ENCODE results near the gene ARFGEF3. TPM values are rescaled to one million over a fixed set of nuclear protein-coding genes. Genes with fewer than 3 reads are reported as not detected.
A peak's percentile ranks its signal among the peaks of the same experiment; 100 is the strongest.

Gene ARFGEF3
- total RNA-seq, 1 experiment from 2014 or later: 20.1 TPM

GRCh38 chr6:138347864-138348263 is 186.1 kb downstream of the ARFGEF3 start:
- peaks cover 41% of the 10 kb centered on the region for H3K4me1 Mint-ChIP-seq
- CTCF ChIA-PET: interaction anchor here (0.8 kb wide), 1 partner anchor 71 kb away, joined by 3 read pairs; no protein-coding TSS in a partner anchor
- H3K36me3 Mint-ChIP-seq: no peaks in the 10 kb centered on the region
- H3K27ac Mint-ChIP-seq: peak overlapping the region; percentile 57; the same call in 1 of the 2 replicates
- H3K4me3 Mint-ChIP-seq: no peak overlapping the region
- ATAC-seq (peak; percentile 85), DNase-seq (ENCODE audit: low spot score) (no peak)
- POLR2A ChIA-PET: no interaction called here
- TF ChIP-seq ZNF317 (CRISPR knock-in tag; IDR thresholded peaks at IDR 0.05; ENCODE audit: borderline replicate concordance, low read depth): no peak
- no peak for TF ChIP-seq ZBTB21 (CRISPR knock-in tag; IDR thresholded peaks at IDR 0.05; ENCODE audit: borderline replicate concordance)
- TF ChIP-seq ZNF423 (CRISPR knock-in tag; IDR thresholded peaks at IDR 0.05): no peak
- TF ChIP-seq STAT6 (CRISPR knock-in tag; conservative IDR thresholded peaks at IDR 0.05; ENCODE audit: low read depth): no peak
- no peak for TF ChIP-seq NFATC4 (CRISPR knock-in tag; IDR thresholded peaks at IDR 0.05)
- TF ChIP-seq, protein P1, sequence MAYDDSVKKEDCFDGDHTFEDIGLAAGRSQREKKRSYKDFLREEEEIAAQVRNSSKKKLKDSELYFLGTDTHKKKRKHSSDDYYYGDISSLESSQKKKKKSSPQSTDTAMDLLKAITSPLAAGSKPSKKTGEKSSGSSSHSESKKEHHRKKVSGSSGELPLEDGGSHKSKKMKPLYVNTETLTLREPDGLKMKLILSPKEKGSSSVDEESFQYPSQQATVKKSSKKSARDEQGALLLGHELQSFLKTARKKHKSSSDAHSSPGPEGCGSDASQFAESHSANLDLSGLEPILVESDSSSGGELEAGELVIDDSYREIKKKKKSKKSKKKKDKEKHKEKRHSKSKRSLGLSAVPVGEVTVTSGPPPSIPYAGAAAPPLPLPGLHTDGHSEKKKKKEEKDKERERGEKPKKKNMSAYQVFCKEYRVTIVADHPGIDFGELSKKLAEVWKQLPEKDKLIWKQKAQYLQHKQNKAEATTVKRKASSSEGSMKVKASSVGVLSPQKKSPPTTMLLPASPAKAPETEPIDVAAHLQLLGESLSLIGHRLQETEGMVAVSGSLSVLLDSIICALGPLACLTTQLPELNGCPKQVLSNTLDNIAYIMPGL (CRISPR knock-in tag; IDR thresholded peaks at IDR 0.05): no peak
- TF ChIP-seq, protein P2, sequence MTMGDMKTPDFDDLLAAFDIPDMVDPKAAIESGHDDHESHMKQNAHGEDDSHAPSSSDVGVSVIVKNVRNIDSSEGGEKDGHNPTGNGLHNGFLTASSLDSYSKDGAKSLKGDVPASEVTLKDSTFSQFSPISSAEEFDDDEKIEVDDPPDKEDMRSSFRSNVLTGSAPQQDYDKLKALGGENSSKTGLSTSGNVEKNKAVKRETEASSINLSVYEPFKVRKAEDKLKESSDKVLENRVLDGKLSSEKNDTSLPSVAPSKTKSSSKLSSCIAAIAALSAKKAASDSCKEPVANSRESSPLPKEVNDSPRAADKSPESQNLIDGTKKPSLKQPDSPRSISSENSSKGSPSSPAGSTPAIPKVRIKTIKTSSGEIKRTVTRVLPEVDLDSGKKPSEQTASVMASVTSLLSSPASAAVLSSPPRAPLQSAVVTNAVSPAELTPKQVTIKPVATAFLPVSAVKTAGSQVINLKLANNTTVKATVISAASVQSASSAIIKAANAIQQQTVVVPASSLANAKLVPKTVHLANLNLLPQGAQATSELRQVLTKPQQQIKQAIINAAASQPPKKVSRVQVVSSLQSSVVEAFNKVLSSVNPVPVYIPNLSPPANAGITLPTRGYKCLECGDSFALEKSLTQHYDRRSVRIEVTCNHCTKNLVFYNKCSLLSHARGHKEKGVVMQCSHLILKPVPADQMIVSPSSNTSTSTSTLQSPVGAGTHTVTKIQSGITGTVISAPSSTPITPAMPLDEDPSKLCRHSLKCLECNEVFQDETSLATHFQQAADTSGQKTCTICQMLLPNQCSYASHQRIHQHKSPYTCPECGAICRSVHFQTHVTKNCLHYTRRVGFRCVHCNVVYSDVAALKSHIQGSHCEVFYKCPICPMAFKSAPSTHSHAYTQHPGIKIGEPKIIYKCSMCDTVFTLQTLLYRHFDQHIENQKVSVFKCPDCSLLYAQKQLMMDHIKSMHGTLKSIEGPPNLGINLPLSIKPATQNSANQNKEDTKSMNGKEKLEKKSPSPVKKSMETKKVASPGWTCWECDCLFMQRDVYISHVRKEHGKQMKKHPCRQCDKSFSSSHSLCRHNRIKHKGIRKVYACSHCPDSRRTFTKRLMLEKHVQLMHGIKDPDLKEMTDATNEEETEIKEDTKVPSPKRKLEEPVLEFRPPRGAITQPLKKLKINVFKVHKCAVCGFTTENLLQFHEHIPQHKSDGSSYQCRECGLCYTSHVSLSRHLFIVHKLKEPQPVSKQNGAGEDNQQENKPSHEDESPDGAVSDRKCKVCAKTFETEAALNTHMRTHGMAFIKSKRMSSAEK (CRISPR knock-in tag; IDR thresholded peaks at IDR 0.05; ENCODE audit: borderline replicate concordance): no peak
- no peak for TF ChIP-seq KAT7 (CRISPR knock-in tag; IDR thresholded peaks at IDR 0.05; ENCODE audit: borderline replicate concordance)
- TF ChIP-seq E2F5 (CRISPR knock-in tag; IDR thresholded peaks at IDR 0.05): no peak
- no peaks in the 10 kb centered on the region for H3K9me3 Mint-ChIP-seq
- H3K27me3 Mint-ChIP-seq (ENCODE audit: low read depth): peaks cover 7% of the 10 kb centered on the region

DNA sequence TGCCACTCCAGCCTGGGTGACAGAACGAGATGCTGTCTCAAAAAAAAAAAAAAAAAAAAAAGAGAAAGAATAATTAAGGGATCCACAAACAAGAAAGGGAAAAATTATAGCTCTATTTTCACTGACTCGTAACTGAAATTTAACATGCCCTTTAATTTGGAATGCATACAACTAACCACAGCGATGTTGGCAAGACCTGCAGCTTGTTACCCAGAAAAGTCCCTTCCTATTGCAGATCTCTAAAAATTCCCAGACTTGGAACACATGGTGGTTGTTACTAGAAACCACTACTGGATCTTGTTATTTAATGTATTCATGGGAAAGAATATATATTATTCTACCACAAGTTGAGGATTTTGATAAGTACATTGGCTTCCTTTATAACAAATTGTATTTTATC is 188.2 kb downstream of the ARFGEF3 start:
- H3K9me3 Mint-ChIP-seq: no peaks in the 10 kb centered on the region
- no peaks in the 10 kb centered on the region for H3K36me3 Mint-ChIP-seq
- ATAC-seq (no peak), DNase-seq (ENCODE audit: low spot score) (no peak)
- peaks cover 7% of the 10 kb centered on the region for H3K27me3 Mint-ChIP-seq (ENCODE audit: low read depth)
- POLR2A ChIA-PET: interaction anchor here (0.6 kb wide), 2 partner anchors 18 to 165 kb away, joined by 4 read pairs; no protein-coding TSS in a partner anchor
- H3K27ac Mint-ChIP-seq: no peak overlapping the region
- no peak overlapping the region for H3K4me3 Mint-ChIP-seq
- CTCF ChIA-PET: interaction anchor here (0.6 kb wide), 1 partner anchor 9 kb away, joined by 3 read pairs; no protein-coding TSS in a partner anchor
- peaks cover 41% of the 10 kb centered on the region for H3K4me1 Mint-ChIP-seq
- no peak for TF ChIP-seq IRF2 (CRISPR knock-in tag; IDR thresholded peaks at IDR 0.05; ENCODE audit: borderline replicate concordance, low read depth)
- no peak for TF ChIP-seq ZBTB21 (CRISPR knock-in tag; IDR thresholded peaks at IDR 0.05; ENCODE audit: borderline replicate concordance)
- no peak for TF ChIP-seq ZNF219 (CRISPR knock-in tag; IDR thresholded peaks at IDR 0.05; ENCODE audit: borderline replicate concordance)
- TF ChIP-seq, protein P3, sequence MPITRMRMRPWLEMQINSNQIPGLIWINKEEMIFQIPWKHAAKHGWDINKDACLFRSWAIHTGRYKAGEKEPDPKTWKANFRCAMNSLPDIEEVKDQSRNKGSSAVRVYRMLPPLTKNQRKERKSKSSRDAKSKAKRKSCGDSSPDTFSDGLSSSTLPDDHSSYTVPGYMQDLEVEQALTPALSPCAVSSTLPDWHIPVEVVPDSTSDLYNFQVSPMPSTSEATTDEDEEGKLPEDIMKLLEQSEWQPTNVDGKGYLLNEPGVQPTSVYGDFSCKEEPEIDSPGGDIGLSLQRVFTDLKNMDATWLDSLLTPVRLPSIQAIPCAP (CRISPR knock-in tag; IDR thresholded peaks at IDR 0.05): no peak
- TF ChIP-seq, protein P4, sequence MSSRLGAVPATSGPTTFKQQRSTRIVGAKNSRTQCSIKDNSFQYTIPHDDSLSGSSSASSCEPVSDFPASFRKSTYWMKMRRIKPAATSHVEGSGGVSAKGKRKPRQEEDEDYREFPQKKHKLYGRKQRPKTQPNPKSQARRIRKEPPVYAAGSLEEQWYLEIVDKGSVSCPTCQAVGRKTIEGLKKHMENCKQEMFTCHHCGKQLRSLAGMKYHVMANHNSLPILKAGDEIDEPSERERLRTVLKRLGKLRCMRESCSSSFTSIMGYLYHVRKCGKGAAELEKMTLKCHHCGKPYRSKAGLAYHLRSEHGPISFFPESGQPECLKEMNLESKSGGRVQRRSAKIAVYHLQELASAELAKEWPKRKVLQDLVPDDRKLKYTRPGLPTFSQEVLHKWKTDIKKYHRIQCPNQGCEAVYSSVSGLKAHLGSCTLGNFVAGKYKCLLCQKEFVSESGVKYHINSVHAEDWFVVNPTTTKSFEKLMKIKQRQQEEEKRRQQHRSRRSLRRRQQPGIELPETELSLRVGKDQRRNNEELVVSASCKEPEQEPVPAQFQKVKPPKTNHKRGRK (CRISPR knock-in tag; IDR thresholded peaks at IDR 0.05; ENCODE audit: borderline replicate concordance): no peak
- TF ChIP-seq ATF3 (CRISPR knock-in tag; conservative IDR thresholded peaks at IDR 0.05): no peak
- no peak for TF ChIP-seq AR (CRISPR knock-in tag; IDR thresholded peaks at IDR 0.05)
- TF ChIP-seq ZNF263 (CRISPR knock-in tag; IDR thresholded peaks at IDR 0.05; ENCODE audit: low read depth): no peak
- TF ChIP-seq NR1H2 (CRISPR knock-in tag; IDR thresholded peaks at IDR 0.05): no peak
